K562 (cell line): Measurements from ENCODE around the gene ARHGAP42. TPM values are rescaled to one million over a fixed set of nuclear protein-coding genes. Genes with fewer than 3 reads are reported as not detected.

Experiments
- ATAC-seq: fragments of 200-7000 bp; cut with Tn5 transposase; 3 replicates; pipeline ENCODE4 v1.9.1; 2020; ENCODE audit warnings: moderate library complexity
- BruUV-seq: library from RNA; stranded (reverse); fragments of 400-500 nt; replicated peaks from 2 replicates; lab custom pipeline; 2021; lab: Mats Ljungman, UMichigan
- CTCF ChIA-PET: fragments of 300-600 bp; formaldehyde crosslinking; extraction: SDS; loops from one replicate; lab custom pipeline; 2021; ENCODE audit warnings: low intra/inter-chr PET ratio; lab: Yijun Ruan, JAX
- POLR2A ChIA-PET: fragments of 300-600, 350-650 bp; sonication (Branson Sonifier 250); formaldehyde crosslinking; extraction: SDS; loops from one replicate; lab custom pipeline; 2021; ENCODE audit warnings: antibody characterized with exemption, inconsistent platforms; lab: Yijun Ruan, JAX
- DNase-seq, 4 experiments: peaks; one replicate each; pipeline versions ENCODE4 v3.0.0 to v3.0.0-alpha.2; 2011 to 2018; ENCODE audit warnings: low spot score in 3 of 4, mixed read lengths in 3 of 4; ENCODE audit errors: extremely low read depth in 1 of 4
- FAIRE-seq: peaks from 2 replicates; lab custom pipeline; 2011; peaks lifted over from hg19 to GRCh38; lab: Jason Lieb, UNC
- H2AFZ ChIP-seq: 2 replicates; pipeline ENCODE4 v1.6.0; 2011; ENCODE audit warnings: low read depth, low read length, control low read depth, inconsistent platforms
- H3K27ac ChIP-seq: fragments of 200-600 bp; 3 replicates; pipeline ENCODE4 v1.8.0; 2011; ENCODE audit warnings: low read depth, mild to moderate bottlenecking, control low read depth, inconsistent platforms, low read length, moderate library complexity, mixed read lengths; ENCODE audit errors: extremely low read depth
- H3K27me3 ChIP-seq, 2 experiments: fragments of 300-600 bp in 1 of 2; 2 replicates in 1 of 2; 3 replicates in 1 of 2; pipeline versions ENCODE4 v1.6.0 to v1.8.0; 2011; ENCODE audit warnings: inconsistent platforms in 2 of 2, low read length in 2 of 2, mild to moderate bottlenecking in 1 of 2, mixed read lengths in 1 of 2, moderate library complexity in 1 of 2; ENCODE audit not compliant: control insufficient read depth in 2 of 2, insufficient read depth in 2 of 2
- H3K36me3 ChIP-seq: fragments of 300-600 bp; 3 replicates; pipeline ENCODE4 v1.8.0; 2011; ENCODE audit warnings: mild to moderate bottlenecking, low read length, inconsistent platforms; ENCODE audit not compliant: control insufficient read depth, insufficient read depth
- H3K4me1 ChIP-seq, 2 experiments: fragments of 200-600 bp in 1 of 2; replicated peaks in 1 of 2; 2 replicates in 1 of 2; 3 replicates in 1 of 2; pipeline versions ENCODE4 v1.5.1 to v1.8.0; 2011; ENCODE audit warnings: inconsistent platforms in 2 of 2, low read length in 2 of 2, mild to moderate bottlenecking in 1 of 2, mixed read lengths in 1 of 2, moderate library complexity in 1 of 2; ENCODE audit not compliant: control insufficient read depth in 2 of 2, insufficient read depth in 2 of 2
- H3K4me2 ChIP-seq: 2 replicates; pipeline ENCODE4 v1.6.1; 2011; ENCODE audit warnings: low read length, control low read depth, inconsistent platforms, mixed read lengths; ENCODE audit not compliant: insufficient read depth
- H3K4me3 ChIP-seq: fragments of 200-600 bp; sonication (generic), shearing (Covaris generic); 2 replicates; pipeline ENCODE4 v1.5.1; 2016; ENCODE audit warnings: control low read depth, inconsistent platforms
- H3K79me2 ChIP-seq: fragments of 200-600 bp; 3 replicates; pipeline ENCODE4 v1.8.0; 2011; ENCODE audit warnings: low read length, inconsistent platforms; ENCODE audit not compliant: control insufficient read depth, insufficient read depth
- H3K9ac ChIP-seq, 2 experiments: 2 replicates each; pipeline versions ENCODE4 v1.6.0 to v1.6.1; 2011; ENCODE audit warnings: low read depth in 2 of 2, low read length in 2 of 2, control low read depth in 1 of 2, inconsistent platforms in 1 of 2, mild to moderate bottlenecking in 1 of 2, mixed read lengths in 1 of 2; ENCODE audit not compliant: insufficient read depth in 1 of 2
- H3K9me1 ChIP-seq: one replicate; pipeline ENCODE4 v1.6.0; 2011; ENCODE audit warnings: inconsistent platforms, mild to moderate bottlenecking, low read length, moderate library complexity; ENCODE audit not compliant: control insufficient read depth, insufficient read depth
- H3K9me3 ChIP-seq: replicated peaks from 2 replicates; pipeline ENCODE4 v1.5.1; 2011; ENCODE audit warnings: low read depth, low read length, inconsistent platforms; ENCODE audit not compliant: control insufficient read depth, insufficient read depth
- H4K20me1 ChIP-seq: replicated peaks from 2 replicates; pipeline ENCODE4 v1.6.1; 2011; ENCODE audit warnings: low read length, inconsistent platforms, mixed read lengths; ENCODE audit not compliant: control insufficient read depth, insufficient read depth
- ADNP ChIP-seq: fragments of 200-800 bp; sonication (Bioruptor generic); IDR thresholded peaks from 2 replicates; pipeline ENCODE4 v1.6.1; 2016; ENCODE audit warnings: missing genetic modification characterization, missing compliant biosample characterization
- CBX1 ChIP-seq: sonication (generic); IDR thresholded peaks from 2 replicates; pipeline ENCODE4 v1.6.1; 2016; ENCODE audit warnings: antibody characterized with exemption, low read depth, mild to moderate bottlenecking
- NFE2L1 ChIP-seq: fragments of 450-650 bp; IDR thresholded peaks from 2 replicates; pipeline ENCODE4 v1.6.1; 2016; ENCODE audit warnings: missing genetic modification characterization, low read depth, mild to moderate bottlenecking, missing compliant biosample characterization, moderate library complexity, borderline replicate concordance
- SNIP1 ChIP-seq: fragments of 450-650 bp; IDR thresholded peaks from 2 replicates; pipeline ENCODE4 v1.7.1; 2017; ENCODE audit warnings: low read depth, mild to moderate bottlenecking
- SRSF1 ChIP-seq: fragments of 200-400 bp; formaldehyde crosslinking; IDR thresholded peaks from 2 replicates; pipeline ENCODE4 v1.6.1; 2017; ENCODE audit warnings: mild to moderate bottlenecking, low read depth, low read length, moderate library complexity
- ZNF197 ChIP-seq: fragments of 200-800 bp; sonication (Bioruptor generic); IDR thresholded peaks from 2 replicates; pipeline ENCODE4 v1.6.1; 2016; ENCODE audit warnings: low read depth, missing genetic modification characterization, missing compliant biosample characterization
- ZNF644 ChIP-seq: fragments of 200-800 bp; sonication (Bioruptor generic); IDR thresholded peaks from 2 replicates; pipeline ENCODE4 v1.6.1; 2016; ENCODE audit warnings: low read depth, missing genetic modification characterization, missing compliant biosample characterization
- ZNF75A ChIP-seq: fragments of 450-650 bp; formaldehyde crosslinking; IDR thresholded peaks from 2 replicates; pipeline ENCODE4 v1.4.0; 2020; ENCODE audit warnings: mild to moderate bottlenecking
- WGBS: fragments of 100-300 bp; shearing (Covaris generic); methylation state at CpG from one replicate; pipeline ENCODE4 v1.1.6; 2016; ENCODE audit warnings: low coverage, mixed read lengths; ENCODE audit not compliant: insufficient coverage; ENCODE audit errors: missing lambda C conversion rate; 5-methylcytosine and 5-hydroxymethylcytosine counted together
- in situ Hi-C: fragments of 300-500 bp; cut with MboI; formaldehyde crosslinking; loops from 4 replicates; pipeline ENCODE4 v1.15.0; 2018; ENCODE audit warnings: inconsistent platforms, mixed read lengths
- intact Hi-C: fragments of 100-400 bp; cut with micrococcal nuclease; formaldehyde crosslinking; loops from 2 replicates; pipeline ENCODE4 v1.14.2; 2022
- polyA plus RNA-seq, 8 experiments: library from polyadenylated mRNA; depleted of rRNA in 4 of 8; stranded (reverse) in 5 of 8; unstranded in 3 of 8; fragments of >200 nt; fragmentation: Nextera tagmentation in 2 of 8; fragmentation: Illumina TruSeq in 1 of 8; extraction: Ambion mirVana in 2 of 8; extraction: Trizol in 1 of 8; gene quantifications; 2 replicates each; pipeline versions ENCODE4 v1.2.1 to v1.2.3, GENCODE V29; 2011 to 2014; ENCODE audit warnings: inconsistent platforms in 1 of 8, missing spikeins in 1 of 8
- total RNA-seq, 7 experiments: library from RNA; depleted of rRNA in 6 of 7; stranded (reverse); fragments of >200 nt in 6 of 7; fragmentation: Illumina TruSeq in 2 of 7; extraction: Trizol in 2 of 7; gene quantifications; 2 replicates each; pipeline versions ENCODE4 v1.2.1 to v1.2.3, GENCODE V29; 2011 to 2021; ENCODE audit warnings: low replicate concordance in 1 of 7
- TF ChIP-seq, protein P1 (sequence below): sonication (generic); formaldehyde crosslinking; IDR thresholded peaks from 2 replicates; pipeline ENCODE4 v1.8.0; 2022; ENCODE audit warnings: mild to moderate bottlenecking, missing genetic modification reagents
- TF ChIP-seq, protein P2 (sequence below): sonication (generic); formaldehyde crosslinking; IDR thresholded peaks from 2 replicates; pipeline ENCODE4 v1.8.0; 2022; ENCODE audit warnings: missing genetic modification reagents, mild to moderate bottlenecking, borderline replicate concordance

ARHGAP42 gene
- total and polyA plus RNA-seq, 9 of the 15 experiments (the other 6 are each of a cell fraction or from before 2014, with no cell fraction given): 0.95 to 6.1 (median 2.4) TPM

DNA sequence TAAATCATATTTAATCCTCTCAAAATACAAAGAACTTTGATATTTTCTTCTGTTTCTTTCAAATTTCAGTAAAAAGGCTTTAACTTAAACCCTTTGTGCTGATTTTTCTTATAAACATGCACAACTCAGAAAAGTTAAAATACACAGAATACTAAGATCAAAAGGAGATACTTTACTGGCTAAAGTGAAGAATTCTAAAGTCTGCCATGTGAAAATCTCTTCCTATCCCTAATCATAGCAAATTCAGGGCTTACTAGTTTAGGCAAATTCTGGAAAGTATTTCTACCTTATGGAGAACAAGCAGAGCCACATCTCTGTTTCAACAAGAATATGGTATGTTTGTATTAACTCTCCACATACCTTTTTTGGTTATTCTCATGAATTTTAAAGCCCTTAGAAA lies 345.9 kb downstream of the ARHGAP42 start:
- Histone ChIP-seq H3K79me2 (no peaks in the 10 kb centered on the region), H4K20me1 (no peaks in the 10 kb centered on the region), H3K27ac (no peak overlapping the region), H3K4me1 (no peaks in the 10 kb centered on the region), H3K4me3 (no peak overlapping the region), H3K27me3 (no peaks in the 10 kb centered on the region), H2AFZ (no peak overlapping the region), H3K4me2 (no peak overlapping the region), H3K36me3 (no peaks in the 10 kb centered on the region), H3K9me3 (no peaks in the 10 kb centered on the region), H3K9ac (no peak overlapping the region), H3K9me1 (no peaks in the 10 kb centered on the region)
- CTCF ChIA-PET: no interaction called here
- FAIRE-seq (no peak), DNase-seq (no peak), ATAC-seq (no peak)
- BruUV-seq: no TSS peak
- POLR2A ChIA-PET: no interaction called here
- no peak for TF ChIP-seq CBX1
- in situ Hi-C loops (no loop called here), intact Hi-C loops (no loop called here)

DNA sequence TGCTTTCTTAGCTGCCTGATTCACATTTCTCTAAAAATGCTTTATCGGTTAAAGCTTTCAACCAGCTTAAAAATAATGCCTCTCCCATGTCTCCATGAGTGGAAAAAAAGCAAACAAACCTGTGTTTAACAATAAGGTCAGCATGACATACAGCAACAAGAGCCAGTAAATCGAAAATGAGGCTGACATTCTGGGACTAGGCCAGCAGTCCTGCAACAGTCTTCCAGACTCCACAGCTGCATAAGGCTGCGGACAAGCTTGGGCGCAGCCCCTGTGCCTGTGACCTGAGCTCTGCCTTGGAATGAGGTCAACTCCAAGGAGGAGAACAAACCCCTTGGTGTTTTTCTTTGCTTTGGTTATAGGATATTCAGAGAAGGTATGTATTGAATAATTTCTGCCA lies 347.0 kb downstream of the ARHGAP42 start:
- intact Hi-C loops (no loop called here), in situ Hi-C loops (no loop called here)
- ATAC-seq (no peak), FAIRE-seq (peak; percentile 32), DNase-seq (no peak)
- Histone ChIP-seq H4K20me1 (no peaks in the 10 kb centered on the region), H3K79me2 (no peaks in the 10 kb centered on the region), H3K9ac (no peak overlapping the region), H3K4me2 (no peak overlapping the region), H3K27ac (no peak overlapping the region), H3K4me3 (no peak overlapping the region), H3K36me3 (no peaks in the 10 kb centered on the region), H2AFZ (no peak overlapping the region), H3K9me3 (no peaks in the 10 kb centered on the region), H3K4me1 (no peaks in the 10 kb centered on the region), H3K27me3 (no peaks in the 10 kb centered on the region), H3K9me1 (no peaks in the 10 kb centered on the region)
- no TSS peak for BruUV-seq
- ChIA-PET POLR2A (interaction anchor here (0.9 to 1.0 kb wide), 2 partner anchors 33 to 209 kb away, joined by 3 read pairs; no protein-coding TSS in a partner anchor), CTCF (no interaction called here)
- WGBS: 26% methylated on average over 3 of the region's 4 CpGs
- TF ChIP-seq, protein P1, sequence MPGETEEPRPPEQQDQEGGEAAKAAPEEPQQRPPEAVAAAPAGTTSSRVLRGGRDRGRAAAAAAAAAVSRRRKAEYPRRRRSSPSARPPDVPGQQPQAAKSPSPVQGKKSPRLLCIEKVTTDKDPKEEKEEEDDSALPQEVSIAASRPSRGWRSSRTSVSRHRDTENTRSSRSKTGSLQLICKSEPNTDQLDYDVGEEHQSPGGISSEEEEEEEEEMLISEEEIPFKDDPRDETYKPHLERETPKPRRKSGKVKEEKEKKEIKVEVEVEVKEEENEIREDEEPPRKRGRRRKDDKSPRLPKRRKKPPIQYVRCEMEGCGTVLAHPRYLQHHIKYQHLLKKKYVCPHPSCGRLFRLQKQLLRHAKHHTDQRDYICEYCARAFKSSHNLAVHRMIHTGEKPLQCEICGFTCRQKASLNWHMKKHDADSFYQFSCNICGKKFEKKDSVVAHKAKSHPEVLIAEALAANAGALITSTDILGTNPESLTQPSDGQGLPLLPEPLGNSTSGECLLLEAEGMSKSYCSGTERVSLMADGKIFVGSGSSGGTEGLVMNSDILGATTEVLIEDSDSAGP (CRISPR knock-in tag): no peak
- TF ChIP-seq SRSF1: no peak
- TF ChIP-seq ZNF197 (CRISPR knock-in tag): no peak
- no peak for TF ChIP-seq ADNP
- TF ChIP-seq, protein P2, sequence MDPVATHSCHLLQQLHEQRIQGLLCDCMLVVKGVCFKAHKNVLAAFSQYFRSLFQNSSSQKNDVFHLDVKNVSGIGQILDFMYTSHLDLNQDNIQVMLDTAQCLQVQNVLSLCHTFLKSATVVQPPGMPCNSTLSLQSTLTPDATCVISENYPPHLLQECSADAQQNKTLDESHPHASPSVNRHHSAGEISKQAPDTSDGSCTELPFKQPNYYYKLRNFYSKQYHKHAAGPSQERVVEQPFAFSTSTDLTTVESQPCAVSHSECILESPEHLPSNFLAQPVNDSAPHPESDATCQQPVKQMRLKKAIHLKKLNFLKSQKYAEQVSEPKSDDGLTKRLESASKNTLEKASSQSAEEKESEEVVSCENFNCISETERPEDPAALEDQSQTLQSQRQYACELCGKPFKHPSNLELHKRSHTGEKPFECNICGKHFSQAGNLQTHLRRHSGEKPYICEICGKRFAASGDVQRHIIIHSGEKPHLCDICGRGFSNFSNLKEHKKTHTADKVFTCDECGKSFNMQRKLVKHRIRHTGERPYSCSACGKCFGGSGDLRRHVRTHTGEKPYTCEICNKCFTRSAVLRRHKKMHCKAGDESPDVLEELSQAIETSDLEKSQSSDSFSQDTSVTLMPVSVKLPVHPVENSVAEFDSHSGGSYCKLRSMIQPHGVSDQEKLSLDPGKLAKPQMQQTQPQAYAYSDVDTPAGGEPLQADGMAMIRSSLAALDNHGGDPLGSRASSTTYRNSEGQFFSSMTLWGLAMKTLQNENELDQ: no peak
- TF ChIP-seq SNIP1: no peak
- TF ChIP-seq ZNF644 (tag): no peak
- TF ChIP-seq NFE2L1: no peak
- TF ChIP-seq ZNF75A (CRISPR knock-in tag): no peak
